ENCODE measurements around the gene IPO13.

DNA sequence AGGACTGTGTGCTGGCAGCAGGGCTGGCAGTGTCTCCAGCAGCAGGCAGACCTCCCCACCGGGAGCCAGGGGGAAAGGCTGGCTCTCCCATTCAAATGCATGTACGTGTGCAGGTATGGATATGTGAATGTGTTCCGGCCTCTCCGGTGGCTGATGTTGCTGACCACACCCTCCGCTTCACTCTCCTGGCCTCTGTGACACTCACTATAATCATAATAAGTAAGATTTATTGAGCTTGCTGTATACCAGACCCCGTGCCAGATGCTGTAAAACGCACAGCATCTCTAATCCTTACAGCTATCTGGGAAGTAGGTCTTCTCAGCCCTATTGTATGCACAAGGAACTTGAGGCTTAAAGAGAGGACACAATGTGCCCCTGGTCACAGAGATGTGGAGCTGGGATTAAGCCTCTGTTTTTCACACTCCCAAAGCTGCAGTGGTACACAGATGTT lies 33.7 kb upstream of the IPO13 start:
- TF ChIP-seq, protein P1, sequence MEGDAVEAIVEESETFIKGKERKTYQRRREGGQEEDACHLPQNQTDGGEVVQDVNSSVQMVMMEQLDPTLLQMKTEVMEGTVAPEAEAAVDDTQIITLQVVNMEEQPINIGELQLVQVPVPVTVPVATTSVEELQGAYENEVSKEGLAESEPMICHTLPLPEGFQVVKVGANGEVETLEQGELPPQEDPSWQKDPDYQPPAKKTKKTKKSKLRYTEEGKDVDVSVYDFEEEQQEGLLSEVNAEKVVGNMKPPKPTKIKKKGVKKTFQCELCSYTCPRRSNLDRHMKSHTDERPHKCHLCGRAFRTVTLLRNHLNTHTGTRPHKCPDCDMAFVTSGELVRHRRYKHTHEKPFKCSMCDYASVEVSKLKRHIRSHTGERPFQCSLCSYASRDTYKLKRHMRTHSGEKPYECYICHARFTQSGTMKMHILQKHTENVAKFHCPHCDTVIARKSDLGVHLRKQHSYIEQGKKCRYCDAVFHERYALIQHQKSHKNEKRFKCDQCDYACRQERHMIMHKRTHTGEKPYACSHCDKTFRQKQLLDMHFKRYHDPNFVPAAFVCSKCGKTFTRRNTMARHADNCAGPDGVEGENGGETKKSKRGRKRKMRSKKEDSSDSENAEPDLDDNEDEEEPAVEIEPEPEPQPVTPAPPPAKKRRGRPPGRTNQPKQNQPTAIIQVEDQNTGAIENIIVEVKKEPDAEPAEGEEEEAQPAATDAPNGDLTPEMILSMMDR (IDR thresholded peaks at IDR 0.05): no peak
- TF ChIP-seq POLR2A (IDR thresholded peaks at IDR 0.05): no peak
